GM12865 (cell line): ENCODE results near the gene CSRNP3.

Source experiments
- DNase-seq: peaks from one replicate; pipeline ENCODE4 v3.0.0; 2010; ENCODE audit warnings: low read depth
- H3K4me3 ChIP-seq: 2 replicates; pipeline ENCODE4 v1.5.1; 2011; ENCODE audit warnings: mild to moderate bottlenecking, low read depth, low read length, control low read depth
- TF ChIP-seq, protein P1 (sequence below): IDR thresholded peaks from 2 replicates; pipeline ENCODE4 v1.5.1; 2011; ENCODE audit warnings: low read length, control low read depth, low read depth, inconsistent platforms; ENCODE audit not compliant: insufficient read depth; ENCODE audit errors: missing control alignments

The CSRNP3 gene

DNA sequence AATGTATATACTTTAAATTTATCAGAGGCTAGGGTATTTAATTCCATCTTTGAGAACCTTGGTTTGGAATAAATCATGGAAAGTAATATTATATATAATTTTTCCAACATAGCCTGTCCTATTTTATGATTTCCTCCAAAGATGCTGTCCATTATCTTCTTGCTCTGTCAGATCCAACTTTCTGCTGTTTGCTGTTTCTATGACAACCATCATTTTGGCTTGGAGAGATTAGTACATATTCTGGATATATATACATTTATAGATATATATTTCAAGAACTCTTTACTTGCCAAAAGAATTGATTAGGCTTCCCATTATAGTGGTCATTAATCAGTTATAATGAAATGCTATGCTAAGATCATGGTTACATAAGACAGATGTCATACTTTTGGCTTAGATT, 31.3 kb downstream of the CSRNP3 start:
- TF ChIP-seq, protein P1, sequence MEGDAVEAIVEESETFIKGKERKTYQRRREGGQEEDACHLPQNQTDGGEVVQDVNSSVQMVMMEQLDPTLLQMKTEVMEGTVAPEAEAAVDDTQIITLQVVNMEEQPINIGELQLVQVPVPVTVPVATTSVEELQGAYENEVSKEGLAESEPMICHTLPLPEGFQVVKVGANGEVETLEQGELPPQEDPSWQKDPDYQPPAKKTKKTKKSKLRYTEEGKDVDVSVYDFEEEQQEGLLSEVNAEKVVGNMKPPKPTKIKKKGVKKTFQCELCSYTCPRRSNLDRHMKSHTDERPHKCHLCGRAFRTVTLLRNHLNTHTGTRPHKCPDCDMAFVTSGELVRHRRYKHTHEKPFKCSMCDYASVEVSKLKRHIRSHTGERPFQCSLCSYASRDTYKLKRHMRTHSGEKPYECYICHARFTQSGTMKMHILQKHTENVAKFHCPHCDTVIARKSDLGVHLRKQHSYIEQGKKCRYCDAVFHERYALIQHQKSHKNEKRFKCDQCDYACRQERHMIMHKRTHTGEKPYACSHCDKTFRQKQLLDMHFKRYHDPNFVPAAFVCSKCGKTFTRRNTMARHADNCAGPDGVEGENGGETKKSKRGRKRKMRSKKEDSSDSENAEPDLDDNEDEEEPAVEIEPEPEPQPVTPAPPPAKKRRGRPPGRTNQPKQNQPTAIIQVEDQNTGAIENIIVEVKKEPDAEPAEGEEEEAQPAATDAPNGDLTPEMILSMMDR: no peak
- DNase-seq: no peak
- H3K4me3 ChIP-seq: no peak overlapping the region

DNA sequence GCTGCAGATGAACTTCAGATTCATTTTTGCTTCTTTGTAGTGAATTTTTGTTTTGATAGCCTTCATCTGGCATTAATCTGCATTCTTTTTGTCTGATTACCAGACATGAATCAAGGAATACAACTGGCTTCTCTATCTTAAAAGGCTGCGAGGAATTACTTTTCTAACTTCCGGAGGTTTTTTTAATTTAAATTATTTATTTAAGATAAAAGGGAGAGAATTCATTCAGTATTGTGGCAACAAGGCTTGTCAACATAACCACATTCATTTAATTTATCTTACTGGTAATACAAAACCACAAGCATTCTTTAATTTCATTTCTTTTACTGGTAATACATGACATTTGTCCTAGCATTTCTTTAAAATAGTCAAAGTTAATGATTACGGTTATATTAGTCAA, 36.0 kb downstream of the CSRNP3 start:
- DNase-seq: no peak
- TF ChIP-seq, protein P1: no peak

DNA sequence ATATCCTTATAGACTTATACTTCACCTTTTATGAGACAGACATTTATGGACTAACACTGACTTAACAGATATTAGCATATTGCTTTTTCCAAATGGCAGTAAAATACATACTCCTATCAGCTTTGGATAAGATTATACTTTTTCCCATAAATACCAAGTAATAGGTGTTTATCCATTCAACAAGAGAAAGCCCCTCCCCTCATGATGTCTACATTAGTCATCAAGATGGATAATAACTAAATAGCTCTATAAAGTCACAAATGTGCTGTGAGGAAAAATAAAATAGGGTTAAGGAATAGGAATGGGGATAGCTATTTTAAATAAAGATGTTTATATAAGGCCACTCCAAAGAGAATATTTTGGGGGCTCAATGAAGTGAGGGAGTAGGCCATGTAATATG, 39.4 kb downstream of the CSRNP3 start:
- H3K4me3 ChIP-seq: no peak overlapping the region
- DNase-seq: no peak
- TF ChIP-seq, protein P1: no peak

More for the DNA sequence above, 36.0 kb downstream of the CSRNP3 start:
- H3K4me3 ChIP-seq: no peak overlapping the region

DNA sequence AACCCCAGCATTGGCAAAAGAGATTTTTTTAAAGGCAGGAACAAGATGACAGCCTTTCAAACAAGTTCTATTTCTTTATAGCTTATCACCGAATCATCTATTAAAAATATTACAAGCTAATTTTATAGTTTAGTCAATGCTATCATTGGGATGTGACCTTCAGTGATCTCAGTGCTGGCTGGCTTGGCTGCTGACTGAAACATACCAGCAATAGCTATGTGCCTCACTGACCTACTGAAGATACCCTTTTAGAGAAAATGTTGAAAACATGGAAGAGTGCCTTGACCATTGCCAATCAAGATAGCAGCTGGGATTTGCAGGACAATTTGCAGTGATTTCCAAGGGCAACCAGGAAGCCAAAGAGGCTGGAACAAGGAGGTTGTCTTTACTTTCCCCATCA, 44.0 kb downstream of the CSRNP3 start:
- TF ChIP-seq, protein P1: no peak
- no peak for DNase-seq
- no peak overlapping the region for H3K4me3 ChIP-seq

DNA sequence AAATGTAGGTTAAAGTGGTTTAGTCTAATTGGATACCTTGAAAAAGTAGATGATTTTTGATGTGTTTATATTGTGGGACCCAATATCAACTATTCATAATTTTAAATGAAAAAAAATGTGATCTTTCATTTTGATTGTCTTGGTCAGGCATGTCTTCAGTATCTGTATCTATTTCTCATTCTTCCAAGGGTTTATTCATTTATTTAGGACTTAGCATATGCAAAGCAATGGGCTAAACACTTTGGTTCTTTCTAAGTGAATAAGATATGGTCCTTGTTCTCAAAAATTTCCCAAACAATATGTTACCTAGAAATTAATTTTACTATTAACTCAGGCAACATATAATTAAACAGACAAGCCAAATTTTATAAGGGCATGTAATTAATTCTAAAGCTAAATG, 49.1 kb downstream of the CSRNP3 start:
- no peak overlapping the region for H3K4me3 ChIP-seq
- no peak for DNase-seq
- TF ChIP-seq, protein P1: no peak

DNA sequence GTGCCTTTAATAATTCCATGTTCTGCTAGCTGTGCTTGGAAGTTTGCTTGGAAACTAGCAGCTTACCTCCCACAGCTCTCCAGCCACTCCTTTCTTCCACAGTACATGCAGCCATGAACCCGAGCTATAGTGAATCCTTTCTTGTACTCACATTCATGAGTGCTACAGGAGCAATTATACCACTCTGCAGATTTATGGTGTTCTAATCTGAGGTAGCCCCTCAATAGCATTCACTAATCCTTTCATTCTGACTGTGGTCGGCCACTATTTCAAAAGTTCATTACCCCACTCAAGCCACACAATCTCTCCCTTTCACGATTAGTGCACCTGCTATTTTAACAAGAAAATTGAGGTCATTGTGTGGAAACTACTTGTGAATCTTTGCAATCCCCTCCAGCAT, 53.2 kb downstream of the CSRNP3 start:
- H3K4me3 ChIP-seq: no peak overlapping the region
- TF ChIP-seq, protein P1: no peak
- DNase-seq: no peak

DNA sequence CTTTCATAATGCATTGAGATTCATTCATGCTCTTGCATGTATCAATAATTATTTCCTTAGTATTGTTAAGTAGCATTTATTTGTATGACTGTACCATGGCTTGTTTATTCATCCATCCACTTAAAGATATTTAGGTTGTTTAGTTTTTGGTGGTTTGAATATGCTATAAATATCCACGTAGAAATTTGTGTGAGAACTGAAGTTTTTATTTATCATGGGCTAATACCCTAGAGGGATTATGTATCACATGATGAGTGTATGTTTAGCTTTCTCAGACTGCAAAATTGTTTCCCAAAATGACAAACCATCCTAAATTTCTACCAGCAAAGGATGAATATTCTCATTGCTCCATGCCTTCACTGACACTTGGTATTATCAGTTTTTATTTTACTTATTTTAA, 55.2 kb downstream of the CSRNP3 start:
- DNase-seq: no peak
- TF ChIP-seq, protein P1: no peak
- no peak overlapping the region for H3K4me3 ChIP-seq
